ENCODE measurements around the gene TMOD1.
"Not testable (repeated sequence)": the region's sequence is repeated elsewhere in the genome, so short reads cannot be mapped to it uniquely, and the experiment has no call there.

Gene TMOD1

GRCh38 chr9:97498846-97499245 is 2.6 kb upstream of the TMOD1 start:
- not testable (repeated sequence) for DNase-seq (ENCODE audit: low read depth)

- no peak for DNase-seq (ENCODE audit: low read depth)
Observed at GRCh38 chr9:97500263-97500662, 1.2 kb upstream of the TMOD1 start.

GRCh38 chr9:97500765-97501176 is 695 bp upstream of the TMOD1 start:
- DNase-seq (ENCODE audit: low read depth) = no peak

GRCh38 chr9:97501972-97502221 is 431 bp downstream of the TMOD1 start:
- DNase-seq (ENCODE audit: low read depth) = no peak

- DNase-seq (ENCODE audit: low read depth) = no peak
Observed at GRCh38 chr9:97502222-97502983, 937 bp downstream of the TMOD1 start.

GRCh38 chr9:97502984-97503861 is 1.8 kb downstream of the TMOD1 start:
- no peak for DNase-seq (ENCODE audit: low read depth)

- no peak for DNase-seq (ENCODE audit: low read depth)
Observed at GRCh38 chr9:97503862-97504210, 2.4 kb downstream of the TMOD1 start.

GRCh38 chr9:97504381-97505216 is 3.1 kb downstream of the TMOD1 start:
- no peak for DNase-seq (ENCODE audit: low read depth)

- no peak for DNase-seq (ENCODE audit: low read depth)
Observed at GRCh38 chr9:97505845-97506244, 4.4 kb downstream of the TMOD1 start.

GRCh38 chr9:97506306-97506705 is 4.8 kb downstream of the TMOD1 start:
- DNase-seq (ENCODE audit: low read depth) = no peak

- DNase-seq (ENCODE audit: low read depth) = no peak
Observed at GRCh38 chr9:97506787-97507186, 5.3 kb downstream of the TMOD1 start.

GRCh38 chr9:97507428-97507984 is 6.0 kb downstream of the TMOD1 start:
- DNase-seq (ENCODE audit: low read depth) = no peak

GRCh38 chr9:97508852-97509251 is 7.4 kb downstream of the TMOD1 start:
- DNase-seq (ENCODE audit: low read depth) = no peak

GRCh38 chr9:97510797-97511654 is 9.6 kb downstream of the TMOD1 start:
- no peak for DNase-seq (ENCODE audit: low read depth)

- no peak for DNase-seq (ENCODE audit: low read depth)
Observed at GRCh38 chr9:97511655-97512427, 10.4 kb downstream of the TMOD1 start.

- DNase-seq (ENCODE audit: low read depth) = no peak
Observed at GRCh38 chr9:97512966-97513560, 11.6 kb downstream of the TMOD1 start.

GRCh38 chr9:97514531-97514930 is 13.1 kb downstream of the TMOD1 start:
- no peak for DNase-seq (ENCODE audit: low read depth)

- DNase-seq (ENCODE audit: low read depth) = no peak
Observed at GRCh38 chr9:97515662-97516061, 14.2 kb downstream of the TMOD1 start.

- DNase-seq (ENCODE audit: low read depth) = no peak
Observed at GRCh38 chr9:97516111-97516510, 14.6 kb downstream of the TMOD1 start.
